Activated CD8-positive, alpha-beta memory T cell treated with anti-CD3 and anti-CD28 coated beads for 1 hour (primary cell): ENCODE measurements around the gene CMTM1.
"Not testable (repeated sequence)": the region's sequence is repeated elsewhere in the genome, so short reads cannot be mapped to it uniquely, and the experiment has no call there.

Experiments used
- DNase-seq, 2 donors: peaks; one replicate each; pipeline ENCODE4 v3.0.0-alpha.2; 2020; ENCODE audit warnings: low read depth in 1 of 2; ENCODE audit errors: extremely low read depth in 1 of 2

CMTM1 gene

DNA sequence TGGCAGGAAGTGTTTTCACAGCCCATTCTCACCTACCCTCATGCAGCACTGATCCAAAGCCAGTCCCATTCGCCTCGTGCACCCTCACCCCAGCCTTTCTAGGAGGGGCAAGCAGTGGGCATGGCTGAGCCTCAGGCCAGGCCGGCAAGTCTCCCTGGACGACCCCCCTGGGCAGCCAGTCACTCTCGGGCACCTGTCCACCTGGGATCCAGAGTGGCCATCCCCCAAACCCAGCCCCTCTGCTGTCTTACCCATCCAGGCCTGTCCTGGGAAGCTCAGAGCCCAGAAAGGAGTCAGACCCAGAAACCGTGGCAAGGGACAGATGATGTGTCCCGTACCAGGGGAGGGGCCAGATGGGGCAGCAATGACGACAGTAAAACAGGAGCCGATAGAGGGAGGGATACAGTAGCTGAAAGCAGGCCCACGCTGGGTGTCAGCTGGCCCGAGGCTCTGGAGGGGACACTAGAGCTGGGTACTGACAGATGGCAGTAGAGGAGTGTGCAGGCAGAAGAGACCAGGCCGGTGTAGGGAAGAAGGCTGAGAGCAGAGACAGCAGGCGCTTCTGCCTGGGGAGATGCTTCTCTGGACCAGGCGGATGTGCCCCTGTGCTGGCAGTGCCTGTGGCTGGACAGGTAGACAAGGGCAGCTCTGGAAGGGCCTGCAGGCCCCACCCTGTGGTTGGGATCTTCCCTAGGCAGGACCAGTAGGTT, 44.0 kb downstream of the CMTM1 start:
- no peak for DNase-seq

DNA sequence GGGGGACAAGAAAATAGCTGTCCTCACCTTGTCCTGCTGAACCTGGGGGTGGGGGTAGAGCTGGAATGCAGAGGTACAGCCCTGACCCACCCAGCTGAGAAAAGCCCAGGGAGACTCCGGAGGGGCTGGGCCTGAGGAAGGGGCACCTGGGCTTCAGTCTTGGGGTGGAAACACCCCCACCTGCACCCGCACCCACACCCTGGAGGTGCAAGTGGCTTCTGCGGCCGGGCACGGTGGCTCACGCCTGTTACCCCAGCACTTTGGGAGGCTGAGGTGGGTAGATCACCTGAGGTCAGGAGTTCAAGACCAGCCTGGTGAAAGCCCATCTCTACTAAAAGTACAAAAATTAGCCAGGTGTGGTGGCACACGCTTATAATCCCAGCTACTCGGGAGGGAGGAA, 45.7 kb downstream of the CMTM1 start:
- not testable (repeated sequence) for DNase-seq

DNA sequence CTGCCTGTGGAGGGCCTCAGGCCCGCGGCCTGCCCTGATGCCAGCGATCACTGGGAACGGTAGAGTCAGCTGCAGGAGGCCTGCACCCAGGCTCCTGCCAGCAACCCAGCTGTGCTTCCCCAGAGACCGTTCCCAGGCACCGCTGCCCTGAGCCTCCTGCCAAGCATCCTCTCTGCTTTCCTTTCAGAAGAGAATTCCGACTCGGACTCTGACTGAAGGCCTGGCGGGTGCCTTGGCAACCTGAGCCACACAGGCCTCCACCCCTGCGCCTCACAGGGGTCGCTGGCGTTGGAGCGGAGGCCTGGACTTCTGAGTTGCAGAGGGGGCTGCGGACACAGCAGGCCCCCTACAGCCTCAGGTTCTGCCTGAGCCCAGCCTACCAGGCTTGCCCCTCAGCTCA, 46.2 kb downstream of the CMTM1 start:
- DNase-seq = no peak

DNA sequence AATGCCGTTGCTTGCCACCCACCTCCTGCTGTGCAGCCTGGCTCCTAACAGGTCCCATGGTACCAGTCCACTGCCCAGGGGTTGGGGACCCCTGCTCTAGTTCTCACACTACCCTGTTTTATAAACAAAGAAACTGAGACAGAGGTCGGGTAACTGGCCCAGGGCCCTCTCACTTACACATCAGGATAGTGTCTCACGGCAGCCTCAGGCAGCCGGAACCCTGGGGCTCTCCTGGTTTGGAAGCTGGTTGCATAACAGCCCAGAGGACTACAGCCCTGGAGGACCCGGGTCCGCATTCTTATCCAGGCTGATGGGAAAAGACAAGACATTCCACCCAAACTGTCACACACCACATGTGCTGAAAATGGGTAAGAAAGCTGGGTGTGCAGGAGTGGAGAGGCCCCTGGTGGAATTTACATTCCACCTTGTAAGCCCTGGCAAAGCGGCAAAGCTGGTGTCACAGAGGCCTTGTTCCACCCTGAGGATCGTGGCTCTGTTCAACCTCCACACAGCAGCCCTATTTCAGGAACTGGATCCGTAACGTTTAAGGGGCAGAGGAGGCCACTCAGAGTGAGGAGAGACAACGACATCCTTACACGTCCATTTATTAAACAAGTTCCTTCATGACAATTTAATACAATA, 48.0 kb downstream of the CMTM1 start:
- DNase-seq = no peak

DNA sequence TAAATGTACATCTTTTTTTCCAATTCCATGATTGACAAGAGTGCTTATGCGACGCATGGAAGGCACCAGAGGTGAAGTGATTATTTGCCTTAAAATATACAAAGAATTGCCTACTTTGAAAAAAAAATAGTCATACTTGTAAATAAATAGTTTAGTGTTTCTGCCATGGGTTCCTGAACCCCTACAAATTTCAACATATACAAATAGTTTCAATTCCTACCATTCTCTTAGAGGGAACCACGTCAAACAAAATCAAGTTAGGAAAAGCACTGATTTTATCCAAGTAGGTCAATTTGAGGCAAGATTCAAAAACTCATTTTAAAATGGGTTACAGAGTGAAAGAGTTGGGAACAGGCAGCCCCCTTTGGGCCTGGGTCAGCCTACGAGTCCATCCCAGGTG, 49.9 kb downstream of the CMTM1 start:
- no peak for DNase-seq

GRCh38 chr16:66616592-66616991, 50.4 kb downstream of the CMTM1 start:
- no peak for DNase-seq

- no peak for DNase-seq
These were observed 50.8 kb downstream of the CMTM1 start for GRCh38 chr16:66617010-66617434.

DNA sequence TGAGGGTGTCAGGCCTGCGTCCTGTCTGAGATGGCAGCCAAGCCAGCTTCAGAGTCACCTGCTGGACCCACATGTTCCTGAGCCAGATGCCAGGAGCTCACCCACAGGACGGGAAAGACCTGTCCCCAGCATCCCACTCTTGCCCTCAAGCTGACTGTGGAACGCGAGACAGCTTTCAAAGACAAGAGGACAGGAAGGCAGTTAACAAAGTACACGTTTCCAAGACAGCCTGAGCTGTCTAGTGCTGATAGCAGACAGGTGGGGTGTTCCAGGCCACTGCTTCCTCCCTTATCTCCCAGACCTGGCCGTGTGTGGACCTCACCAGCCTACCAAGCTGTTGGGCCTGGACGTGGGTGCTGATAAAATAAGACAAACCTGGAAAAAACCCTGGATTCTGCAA, 51.5 kb downstream of the CMTM1 start:
- DNase-seq = no peak

GRCh38 chr16:66618588-66619375, 52.5 kb downstream of the CMTM1 start:
- DNase-seq = no peak

GRCh38 chr16:66619534-66620428, 53.5 kb downstream of the CMTM1 start:
- DNase-seq = no peak

DNA sequence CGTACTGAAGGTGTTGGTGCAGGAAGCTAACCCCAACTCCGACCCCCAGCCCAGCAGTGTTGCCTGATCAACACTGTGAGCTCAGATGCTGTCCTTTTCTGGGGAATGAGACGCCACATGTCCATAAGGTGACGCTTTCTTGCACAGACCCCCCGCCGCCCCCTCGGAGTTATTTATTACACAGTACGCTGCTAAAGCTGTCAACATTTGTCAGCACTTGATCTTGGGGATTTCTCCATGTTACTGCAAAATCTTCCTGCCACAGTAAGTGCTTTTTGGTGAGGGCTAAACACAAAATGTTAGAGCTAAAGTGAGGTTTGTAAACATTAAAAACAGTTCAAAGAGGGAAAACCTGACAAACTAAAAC, 54.2 kb downstream of the CMTM1 start:
- DNase-seq = no peak

GRCh38 chr16:66621973-66622372, 55.7 kb downstream of the CMTM1 start:
- no peak for DNase-seq

GRCh38 chr16:66622863-66623262, 56.6 kb downstream of the CMTM1 start:
- DNase-seq = no peak

DNA sequence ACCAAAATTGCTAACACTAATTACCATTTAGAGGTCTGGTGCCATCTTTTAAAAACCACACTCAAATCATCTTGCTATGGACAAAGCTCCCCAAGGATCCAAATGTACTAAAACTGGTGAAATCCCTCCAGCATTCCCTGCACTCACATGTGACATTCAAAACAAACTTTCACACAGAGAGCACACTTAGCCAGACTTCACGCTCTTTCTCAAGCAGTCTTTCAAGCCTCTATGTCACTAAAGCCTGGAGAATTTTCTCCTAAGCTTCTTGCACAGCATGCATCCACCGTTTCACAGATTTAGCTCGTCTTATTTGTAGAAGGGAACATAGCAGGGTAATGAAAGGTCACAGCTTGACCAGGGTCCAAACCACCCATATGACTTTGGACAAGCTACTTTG, 57.5 kb downstream of the CMTM1 start:
- DNase-seq = no peak

GRCh38 chr16:66627611-66628378, 61.6 kb downstream of the CMTM1 start:
- DNase-seq = not testable (repeated sequence)
